Heart left ventricle (tissue), 16 donors: ENCODE results near the gene CCL5. TPM values are rescaled to one million over a fixed set of nuclear protein-coding genes. Genes with fewer than 3 reads are reported as not detected.

Experiments used
- ATAC-seq, 4 donors: fragments of 200-7000 bp; cut with Tn5 transposase; one replicate each; pipeline ENCODE4 v1.9.1; 2020 to 2022; ENCODE audit warnings: moderate library complexity in 4 of 4, mild to moderate bottlenecking in 3 of 4, moderate number of reproducible peaks in 1 of 4
- DNase-seq, 5 donors: peaks; one replicate each; pipeline ENCODE4 v3.0.0-alpha.2; 2020
- H3K27ac ChIP-seq, 12 donors: fragments of 200-600 bp; sonication (generic) in 4 of 12; one replicate each; pipeline versions ENCODE4 v1.5.0 to v1.8.0; 2016 to 2022; ENCODE audit warnings: mild to moderate bottlenecking in 2 of 12
- H3K27me3 ChIP-seq, 9 donors: fragments of 200-600 bp; sonication (generic) in 2 of 9; one replicate each; pipeline versions ENCODE4 v1.5.1 to v1.8.0; 2016 to 2022; ENCODE audit warnings: mild to moderate bottlenecking in 3 of 9
- H3K36me3 ChIP-seq, 9 donors: fragments of 200-600 bp; sonication (generic) in 2 of 9; one replicate each; pipeline versions ENCODE4 v1.5.0 to v1.8.0; 2018 to 2022; ENCODE audit warnings: mild to moderate bottlenecking in 2 of 9
- H3K4me1 ChIP-seq, 12 donors: fragments of 200-600 bp; sonication (generic) in 4 of 12; one replicate each; pipeline versions ENCODE4 v1.5.0 to v1.8.0; 2016 to 2022; ENCODE audit warnings: mild to moderate bottlenecking in 3 of 12
- H3K4me3 ChIP-seq, 12 donors: fragments of 200-600 bp; sonication (generic) in 4 of 12; one replicate each; pipeline versions ENCODE4 v1.5.0 to v1.8.0; 2017 to 2022; ENCODE audit warnings: mild to moderate bottlenecking in 9 of 12, moderate library complexity in 4 of 12
- H3K9me3 ChIP-seq, 12 donors: fragments of 200-600 bp; sonication (generic) in 4 of 12; one replicate each; pipeline versions ENCODE4 v1.5.0 to v1.8.0; 2016 to 2022; ENCODE audit warnings: mild to moderate bottlenecking in 1 of 12
- CTCF ChIP-seq, 12 donors: fragments of 200-600 bp; sonication (generic) in 4 of 12; IDR thresholded peaks; one replicate each; pipeline versions ENCODE4 v1.5.0 to v1.8.0; 2018 to 2022; ENCODE audit warnings: antibody characterized with exemption in 12 of 12, mild to moderate bottlenecking in 5 of 12
- POLR2A ChIP-seq, 2 donors: fragments of 450-650 bp; IDR thresholded peaks; one replicate each; pipeline ENCODE4 v1.6.1; 2017; ENCODE audit warnings: antibody characterized with exemption in 2 of 2, mild to moderate bottlenecking in 2 of 2, moderate library complexity in 2 of 2
- WGBS, 4 donors: extraction: QIAGEN DNeasy Blood & Tissue Kit in 2 of 4; methylation state at CpG; one replicate each; pipeline versions ENCODE4 v1.1.5 to v1.1.7; 2013 to 2018; 5-methylcytosine and 5-hydroxymethylcytosine counted together
- intact Hi-C, 10 donors: fragments of 100-400 bp; cut with DNase I; formaldehyde crosslinking; loops; one replicate each; pipeline versions ENCODE4 v1.11.1 to v1.14.2; 2022
- polyA plus RNA-seq, 2 donors: library from polyadenylated mRNA; stranded (reverse); fragments of 200-250 nt; gene quantifications; one replicate each; pipeline ENCODE4 v1.2.3, GENCODE V29; 2013
- total RNA-seq, 9 donors: library from RNA; depleted of rRNA in 2 of 9; stranded (reverse); fragments of >200 nt in 2 of 9; fragmentation: NEBNext Ultra II Directional in 3 of 9; extraction: Animal tissue kit (Norgen Biotek cat#: 25700) in 3 of 9; gene quantifications; one replicate each; pipeline versions ENCODE4 v1.1.0 to v1.2.4, GENCODE V29; 2016 to 2023
- donor health status: ischemic (EF 13 %, LVEDD 7.1; RV severe dilation, severe dysfunction).
- donor health status: healthy with polysubstance abuse.
- donor health status: DM: no; HTN: yes; CAD: no.
- donor health status: DM: no; HTN: no; CAD: no.
- donor health status: ischemic (EF 25% LVEDD 6.9; RV normal size, moderate dysfunction).
- donor health status: ischemic (EF 25% LVEDD 5.7; RV mildly dilated, moderate dysfunction).
- donor health status: healthy.
- donor health status: DM: yes; HTN: yes; CAD: no.
- donor health status: ischemic (EF 35%, LVEDD 5.7; RV mildly dilated, moderate dysfunction).
- donor health status: nonischemic (EF 11% LVEDD 7.7; RV severe dilation, severe dysfunction).
- donor health status: DM: yes; HTN: yes; CAD: no.
- donor health status: PGD.
- donor health status: ischemic (EF 29% LVEDD 5.4; RV normal size, mild dysfunction).
- donor health status: nonischemic (EF 23%, LVEDD 6.1; RV moderate dilation, normal function).

The CCL5 gene
- total and polyA plus RNA-seq, 11 donors, result 0.46 to 23.7 (median 1.4) TPM; not detected in 1

GRCh38 chr17:35913609-35914008, 33.4 kb upstream of the CCL5 start:
- no peak for DNase-seq
- H3K9me3 ChIP-seq, result no peaks in the 10 kb centered on the region
- 79 to 86% (median 85%) methylated on average over 4 of the region's 4 CpGs for WGBS, 4 donors
- peaks cover 0 to 3% (median 0%) of the 10 kb centered on the region in 12 donors for H3K4me1 ChIP-seq
- TF ChIP-seq POLR2A (IDR thresholded peaks at IDR 0.05), result no peak
- TF ChIP-seq CTCF (IDR thresholded peaks at IDR 0.05), result no peak
- intact Hi-C loops, result no loop called here
- H3K36me3 ChIP-seq, result no peaks in the 10 kb centered on the region
- H3K27me3 ChIP-seq, result no peaks in the 10 kb centered on the region
- no peak overlapping the region for H3K4me3 ChIP-seq
- ATAC-seq, result no peak
- H3K27ac ChIP-seq, result no peak overlapping the region

GRCh38 chr17:35912942-35913341, 32.8 kb upstream of the CCL5 start:
- no peak overlapping the region for H3K4me3 ChIP-seq
- no peaks in the 10 kb centered on the region for H3K9me3 ChIP-seq
- TF ChIP-seq POLR2A (IDR thresholded peaks at IDR 0.05), result no peak
- TF ChIP-seq CTCF (IDR thresholded peaks at IDR 0.05), result no peak
- 75 to 100% (median 83%) methylated on average over 2 of the region's 2 CpGs for WGBS, 4 donors
- DNase-seq, result no peak
- no peaks in the 10 kb centered on the region for H3K36me3 ChIP-seq
- H3K27me3 ChIP-seq, result no peaks in the 10 kb centered on the region
- intact Hi-C loops, result no loop called here
- no peaks in the 10 kb centered on the region for H3K4me1 ChIP-seq
- H3K27ac ChIP-seq, result no peak overlapping the region
- ATAC-seq, result no peak

- no peaks in the 10 kb centered on the region for H3K4me1 ChIP-seq
- intact Hi-C loops, result no loop called here
- WGBS, 4 donors, result 95 to 98% (median 96%) methylated on average over 3 of the region's 3 CpGs
- H3K4me3 ChIP-seq, result no peak overlapping the region
- H3K27ac ChIP-seq, result no peak overlapping the region
- H3K9me3 ChIP-seq, result no peaks in the 10 kb centered on the region
- no peaks in the 10 kb centered on the region for H3K27me3 ChIP-seq
- DNase-seq (no peak), ATAC-seq (no peak)
- TF ChIP-seq CTCF (IDR thresholded peaks at IDR 0.05) (no peak), POLR2A (IDR thresholded peaks at IDR 0.05) (no peak)
- no peaks in the 10 kb centered on the region for H3K36me3 ChIP-seq
Measured at GRCh38 chr17:35912339-35912912, 32.3 kb upstream of the CCL5 start.

- Histone ChIP-seq H3K36me3 (no peaks in the 10 kb centered on the region), H3K27ac (no peak overlapping the region), H3K4me1 (no peaks in the 10 kb centered on the region), H3K9me3 (no peaks in the 10 kb centered on the region), H3K27me3 (no peaks in the 10 kb centered on the region), H3K4me3 (no peak overlapping the region)
- no peak for DNase-seq
- ATAC-seq, result no peak
- intact Hi-C loops, result no loop called here
- no peak for TF ChIP-seq CTCF (IDR thresholded peaks at IDR 0.05)
- TF ChIP-seq POLR2A (IDR thresholded peaks at IDR 0.05), result no peak
- 56 to 74% (median 73%) methylated on average over 3 of the region's 3 CpGs for WGBS, 4 donors
Measured at GRCh38 chr17:35909408-35909807, 29.2 kb upstream of the CCL5 start.
